ENCODE data around the gene SLC27A5.

DNA sequence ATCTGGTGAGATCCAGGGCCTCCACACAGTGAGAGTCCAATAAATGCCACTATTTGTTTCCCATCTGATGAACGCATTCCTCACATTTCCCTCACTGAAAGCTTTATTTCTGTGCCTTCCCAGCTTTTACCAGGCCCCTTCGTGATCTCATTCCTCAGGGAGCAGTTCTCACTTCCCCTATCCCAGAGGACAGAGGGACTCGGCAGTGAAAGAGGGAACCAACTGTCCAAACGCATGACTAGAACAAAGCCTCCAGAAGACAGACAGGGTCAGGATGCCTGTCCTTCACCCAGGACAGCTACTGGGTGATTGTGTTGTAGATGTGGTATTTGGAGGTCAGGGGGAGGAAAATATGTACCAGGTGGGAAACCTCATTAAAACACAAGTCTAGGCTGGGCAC, 9.9 kb upstream of the SLC27A5 start:
- TF ChIP-seq POLR2A (IDR thresholded peaks at IDR 0.05; ENCODE audit: low read length), result no peak
- no peak for TF ChIP-seq GATA1 (IDR thresholded peaks at IDR 0.05; ENCODE audit: low read depth, low read length)

All from erythroblast (primary cell).